IMR-90 (cell line): ENCODE measurements around the gene S100A5.
"Not testable (repeated sequence)": the region's sequence is repeated elsewhere in the genome, so short reads cannot be mapped to it uniquely, and the experiment has no call there.

Experiments
- CEBPB ChIP-seq: IDR thresholded peaks from 2 replicates; pipeline ENCODE4 v1.6.1; 2012; ENCODE audit warnings: low read depth, low read length, improper control_type of control experiment
- CTCF ChIP-seq: conservative IDR thresholded peaks from 2 replicates; pipeline ENCODE4 v1.5.1; 2012; ENCODE audit warnings: mild to moderate bottlenecking, low read depth, low read length, improper control_type of control experiment
- ELK1 ChIP-seq: fragments of 150-350 bp; IDR thresholded peaks from 2 replicates; pipeline ENCODE4 v1.6.1; 2016; ENCODE audit warnings: low read depth, mild to moderate bottlenecking, low read length, moderate library complexity, borderline replicate concordance
- MAZ ChIP-seq: IDR thresholded peaks from 2 replicates; pipeline ENCODE4 v1.6.1; 2012; ENCODE audit warnings: low read depth, mild to moderate bottlenecking, low read length, improper control_type of control experiment, moderate library complexity, borderline replicate concordance
- POLR2A ChIP-seq: IDR thresholded peaks from 2 replicates; pipeline ENCODE4 v1.6.1; 2012; ENCODE audit warnings: mild to moderate bottlenecking, low read depth, low read length
- RAD21 ChIP-seq: IDR thresholded peaks from 2 replicates; pipeline ENCODE4 v1.6.1; 2012; ENCODE audit warnings: low read length, improper control_type of control experiment
- RCOR1 ChIP-seq: IDR thresholded peaks from 2 replicates; pipeline ENCODE4 v1.6.1; 2012; ENCODE audit warnings: mild to moderate bottlenecking, low read length, improper control_type of control experiment; ENCODE audit not compliant: insufficient replicate concordance
- RFX5 ChIP-seq: IDR thresholded peaks from 2 replicates; pipeline ENCODE4 v1.8.0; 2012; ENCODE audit warnings: low read depth, mild to moderate bottlenecking, low read length, moderate library complexity
- SMC3 ChIP-seq: fragments of 150-350 bp; IDR thresholded peaks from 2 replicates; pipeline ENCODE4 v1.6.1; 2016; ENCODE audit warnings: low read depth, mild to moderate bottlenecking, antibody characterized with exemption, low read length, moderate library complexity
- USF2 ChIP-seq: fragments of 150-350 bp; IDR thresholded peaks from 2 replicates; pipeline ENCODE4 v1.6.1; 2017; ENCODE audit warnings: mild to moderate bottlenecking, antibody characterized with exemption, low read length, low read depth

GRCh38 chr1:153521808-153522207 is 18.9 kb downstream of the S100A5 start:
- not testable (repeated sequence) for TF ChIP-seq ELK1, CTCF, USF2, POLR2A, RCOR1, CEBPB, MAZ, RAD21, RFX5, SMC3
